ENCODE data around the gene CD300LB. TPM values are rescaled to one million over a fixed set of nuclear protein-coding genes. Genes with fewer than 3 reads are reported as not detected.
A peak's percentile ranks its signal among the peaks of the same experiment; 100 is the strongest.
"Not testable (repeated sequence)": the region's sequence is repeated elsewhere in the genome, so short reads cannot be mapped to it uniquely, and the experiment has no call there.

The CD300LB gene
- total and polyA plus RNA-seq, 12 donors, result 0.14 to 1.7 (median 0.25) TPM; not detected in 5

- ATAC-seq (peak in 5 of 8 donors; percentile 20 to 60 (median 42)), DNase-seq (no peak)
- Histone ChIP-seq H3K36me3 (no peaks in the 10 kb centered on the region), H3K27ac (peak overlapping the region in 1 of 10 donors; percentile 86), H3K4me3 (no peak overlapping the region), H3K4me1 (peaks cover 0 to 22% (median 0%) of the 10 kb centered on the region in 9 donors), H3K27me3 (peaks cover 0 to 17% (median 0%) of the 10 kb centered on the region in 7 donors), H3K9me3 (peaks cover 0 to 5% (median 0%) of the 10 kb centered on the region in 11 donors)
- intact Hi-C loops (cut with DNase I), result no loop called here
- TF ChIP-seq CTCF (IDR thresholded peaks at IDR 0.05), result no peak
- WGBS, 2 donors, result 50 to 56% methylated on average over 7 of the region's 7 CpGs
Measured at GRCh38 chr17:74512624-74513091, 18.6 kb downstream of the CD300LB start.

- ATAC-seq, result peak in 4 of 8 donors; percentile 61 to 81 (median 72)
- Histone ChIP-seq H3K36me3 (no peaks in the 10 kb centered on the region), H3K4me3 (no peak overlapping the region), H3K4me1 (peaks cover 0 to 22% (median 0%) of the 10 kb centered on the region in 9 donors), H3K9me3 (peaks cover 0 to 5% (median 0%) of the 10 kb centered on the region in 11 donors), H3K27ac (peak overlapping the region in 2 of 10 donors; percentile 28 to 86), H3K27me3 (peaks cover 0 to 17% (median 0%) of the 10 kb centered on the region in 7 donors)
- 55 to 82% methylated on average over 2 of the region's 2 CpGs for WGBS, 2 donors
- no peak for TF ChIP-seq CTCF (IDR thresholded peaks at IDR 0.05)
- intact Hi-C loops (cut with DNase I), result no loop called here
- peak; percentile 28 to 44 for DNase-seq
Measured at GRCh38 chr17:74512036-74512435, 19.2 kb downstream of the CD300LB start.

GRCh38 chr17:74508156-74508555 is 23.1 kb downstream of the CD300LB start:
- Histone ChIP-seq H3K9me3 (no peaks in the 10 kb centered on the region), H3K36me3 (no peaks in the 10 kb centered on the region), H3K27ac (no peak overlapping the region), H3K4me3 (no peak overlapping the region), H3K27me3 (peaks cover 0 to 18% (median 0%) of the 10 kb centered on the region in 7 donors), H3K4me1 (peaks cover 0 to 18% (median 0%) of the 10 kb centered on the region in 9 donors)
- intact Hi-C loops (cut with DNase I), result no loop called here
- ATAC-seq (no peak), DNase-seq (no peak)
- no peak for TF ChIP-seq CTCF (IDR thresholded peaks at IDR 0.05)

GRCh38 chr17:74503949-74504348 is 27.3 kb downstream of the CD300LB start:
- ATAC-seq; H3K27me3 ChIP-seq; H3K4me3 ChIP-seq; H3K9me3 ChIP-seq; H3K4me1 ChIP-seq; intact Hi-C loops (cut with DNase I); DNase-seq; H3K27ac ChIP-seq; H3K36me3 ChIP-seq: not testable (repeated sequence)
- 76 to 85% methylated on average over 5 of the region's 5 CpGs for WGBS, 2 donors

GRCh38 chr17:74502861-74503260 is 28.4 kb downstream of the CD300LB start:
- DNase-seq, result no peak
- intact Hi-C loops (cut with DNase I), result no loop called here
- no peak for ATAC-seq

More at GRCh38 chr17:74502861-74503260, 28.4 kb downstream of the CD300LB start:
- peaks cover 0 to 3% (median 0%) of the 10 kb centered on the region in 7 donors for H3K27me3 ChIP-seq
- H3K4me1 ChIP-seq, result no peaks in the 10 kb centered on the region
- no peak overlapping the region for H3K27ac ChIP-seq
- no peaks in the 10 kb centered on the region for H3K9me3 ChIP-seq
- TF ChIP-seq CTCF (IDR thresholded peaks at IDR 0.05), result no peak
- 76 to 77% methylated on average over 6 of the region's 6 CpGs for WGBS, 2 donors
- H3K4me3 ChIP-seq, result no peak overlapping the region
- H3K36me3 ChIP-seq, result no peaks in the 10 kb centered on the region
